A673 (cell line): Measurements from ENCODE around the gene TOPAZ1. TPM values are rescaled to one million over a fixed set of nuclear protein-coding genes. Genes with fewer than 3 reads are reported as not detected.
A peak's percentile ranks its signal among the peaks of the same experiment; 100 is the strongest.

ENCODE experiments used
- BruUV-seq: library from RNA; stranded (reverse); fragments of 400-500 nt; replicated peaks from 2 replicates; lab custom pipeline; 2021; lab: Mats Ljungman, UMichigan
- CTCF ChIA-PET: fragments of 300-600 bp; sonication (Branson Sonifier 250); formaldehyde crosslinking; loops from one replicate; lab custom pipeline; 2022; ENCODE audit warnings: antibody characterized with exemption; lab: Charles Lee
- POLR2A ChIA-PET: fragments of 300-600 bp; sonication (Branson Sonifier 250); formaldehyde crosslinking; loops from one replicate; lab custom pipeline; 2022; ENCODE audit warnings: antibody characterized with exemption; ENCODE audit not compliant: low non-redundant PET; lab: Charles Lee
- DNase-seq: peaks from one replicate; pipeline ENCODE4 v3.0.0-alpha.2; 2015; ENCODE audit warnings: low spot score
- H3K27ac ChIP-seq: fragments of 200-600 bp; sonication (generic); 2 replicates; pipeline ENCODE4 v1.5.1; 2016; ENCODE audit warnings: mixed run types, low read depth, mild to moderate bottlenecking, mixed read lengths, antibody characterized with exemption, low read length; ENCODE audit not compliant: poor library complexity, severe bottlenecking
- H3K27me3 ChIP-seq: fragments of 200-600 bp; sonication (generic); replicated peaks from 2 replicates; pipeline ENCODE4 v1.6.1; 2017; ENCODE audit warnings: mixed run types, low read depth, mild to moderate bottlenecking, mixed read lengths, antibody characterized with exemption, low read length; ENCODE audit not compliant: insufficient read depth, poor library complexity
- H3K36me3 ChIP-seq: fragments of 200-600 bp; sonication (generic); 2 replicates; pipeline ENCODE4 v1.6.1; 2016; ENCODE audit warnings: mixed run types, mild to moderate bottlenecking, mixed read lengths, antibody characterized with exemption, low read length; ENCODE audit not compliant: insufficient read depth, poor library complexity, severe bottlenecking
- H3K4me1 ChIP-seq: fragments of 200-600 bp; sonication (generic); 2 replicates; pipeline ENCODE4 v1.6.1; 2017; ENCODE audit warnings: mixed run types, mild to moderate bottlenecking, mixed read lengths, antibody characterized with exemption, low read length; ENCODE audit not compliant: insufficient read depth, poor library complexity, severe bottlenecking
- H3K4me3 ChIP-seq: fragments of 200-600 bp; sonication (generic); 2 replicates; pipeline ENCODE4 v1.5.1; 2016; ENCODE audit warnings: low read depth, mixed run types, mild to moderate bottlenecking, mixed read lengths, low read length; ENCODE audit not compliant: poor library complexity, severe bottlenecking
- H3K9me3 ChIP-seq: fragments of 200-600 bp; sonication (generic); 2 replicates; pipeline ENCODE4 v1.6.1; 2016; ENCODE audit warnings: mixed run types, low read depth, mild to moderate bottlenecking, mixed read lengths, antibody characterized with exemption, low read length; ENCODE audit not compliant: poor library complexity, severe bottlenecking
- EZH2 ChIP-seq: fragments of 200-600 bp; sonication (generic); IDR thresholded peaks from 2 replicates; pipeline ENCODE4 v1.6.1; 2017; ENCODE audit warnings: borderline replicate concordance, low read depth, mild to moderate bottlenecking, mixed read lengths, antibody characterized with exemption, low read length; ENCODE audit not compliant: poor library complexity, severe bottlenecking
- intact Hi-C: fragments of 100-400 bp; cut with micrococcal nuclease; formaldehyde crosslinking; loops from one replicate; pipeline ENCODE4 v1.10.0; 2022; ENCODE audit not compliant: unreplicated experiment
- total RNA-seq: library from RNA; stranded (reverse); gene quantifications from 2 replicates; pipeline ENCODE4 v1.2.3, GENCODE V29; 2021
- TF ChIP-seq, protein P1 (sequence below): fragments of 300-800, 200-600 bp; sonication (generic); conservative IDR thresholded peaks from 2 replicates; pipeline ENCODE4 v1.5.1; 2017; ENCODE audit warnings: low read depth, mild to moderate bottlenecking, antibody characterized with exemption, low read length, moderate library complexity, mixed read lengths

Gene TOPAZ1
- total RNA-seq, 1 experiment from 2014 or later = not detected

DNA sequence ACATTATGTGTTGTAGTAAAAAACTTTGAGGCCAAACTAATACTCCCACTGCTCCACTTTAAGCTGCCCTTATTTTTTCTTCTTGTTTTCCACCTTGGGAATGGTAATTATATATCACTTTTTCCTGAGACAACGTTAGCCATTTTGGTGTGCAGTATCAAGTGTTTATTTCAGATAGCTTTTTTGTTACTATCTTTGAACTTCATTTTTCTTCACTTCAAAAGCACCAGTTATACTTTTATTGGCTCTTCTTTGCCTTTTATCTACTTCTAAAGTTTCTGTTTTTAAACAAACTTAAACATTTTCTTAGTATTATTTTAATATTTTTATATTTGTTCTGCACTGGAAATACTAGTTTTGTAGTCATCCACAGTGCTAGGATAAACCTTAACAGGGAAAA is 6.5 kb downstream of the TOPAZ1 start:
- no peaks in the 10 kb centered on the region for H3K4me1 ChIP-seq
- H3K27me3 ChIP-seq = no peaks in the 10 kb centered on the region
- no peak for TF ChIP-seq EZH2
- TF ChIP-seq, protein P1, sequence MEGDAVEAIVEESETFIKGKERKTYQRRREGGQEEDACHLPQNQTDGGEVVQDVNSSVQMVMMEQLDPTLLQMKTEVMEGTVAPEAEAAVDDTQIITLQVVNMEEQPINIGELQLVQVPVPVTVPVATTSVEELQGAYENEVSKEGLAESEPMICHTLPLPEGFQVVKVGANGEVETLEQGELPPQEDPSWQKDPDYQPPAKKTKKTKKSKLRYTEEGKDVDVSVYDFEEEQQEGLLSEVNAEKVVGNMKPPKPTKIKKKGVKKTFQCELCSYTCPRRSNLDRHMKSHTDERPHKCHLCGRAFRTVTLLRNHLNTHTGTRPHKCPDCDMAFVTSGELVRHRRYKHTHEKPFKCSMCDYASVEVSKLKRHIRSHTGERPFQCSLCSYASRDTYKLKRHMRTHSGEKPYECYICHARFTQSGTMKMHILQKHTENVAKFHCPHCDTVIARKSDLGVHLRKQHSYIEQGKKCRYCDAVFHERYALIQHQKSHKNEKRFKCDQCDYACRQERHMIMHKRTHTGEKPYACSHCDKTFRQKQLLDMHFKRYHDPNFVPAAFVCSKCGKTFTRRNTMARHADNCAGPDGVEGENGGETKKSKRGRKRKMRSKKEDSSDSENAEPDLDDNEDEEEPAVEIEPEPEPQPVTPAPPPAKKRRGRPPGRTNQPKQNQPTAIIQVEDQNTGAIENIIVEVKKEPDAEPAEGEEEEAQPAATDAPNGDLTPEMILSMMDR = no peak
- intact Hi-C loops = no loop called here
- BruUV-seq = no TSS peak
- no peak overlapping the region for H3K4me3 ChIP-seq
- no peak for DNase-seq
- ChIA-PET POLR2A (no interaction called here), CTCF (no interaction called here)
- no peaks in the 10 kb centered on the region for H3K36me3 ChIP-seq
- no peak overlapping the region for H3K27ac ChIP-seq
- no peaks in the 10 kb centered on the region for H3K9me3 ChIP-seq

DNA sequence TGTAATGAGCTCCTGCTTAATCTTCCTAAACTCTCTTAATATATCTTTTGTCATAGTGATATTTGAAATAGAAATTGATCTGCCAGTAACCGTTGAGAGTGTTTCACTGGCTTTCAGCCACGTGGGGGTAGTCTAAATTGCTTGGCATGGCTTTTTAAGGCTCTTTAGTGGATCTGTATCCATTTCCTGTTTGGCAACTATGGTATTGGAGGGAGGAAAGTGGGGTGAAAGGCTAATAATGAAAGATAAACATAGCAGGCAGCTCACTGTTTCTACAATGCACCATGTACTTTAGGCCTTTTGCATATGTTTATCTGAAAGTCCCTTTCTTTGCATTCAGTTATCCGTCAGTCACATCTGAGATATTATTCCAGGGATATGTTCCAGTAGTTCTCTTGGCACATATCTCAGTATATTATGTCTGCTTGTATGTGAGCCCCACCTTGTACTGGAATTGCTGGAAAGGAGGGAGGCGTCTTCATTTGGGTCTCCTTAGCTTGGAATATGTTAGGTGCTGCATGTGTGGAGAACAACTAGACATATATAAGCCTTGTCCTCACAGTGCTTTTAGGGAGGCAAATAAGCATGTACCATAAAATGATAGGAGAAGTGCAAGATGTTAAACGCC is 10.8 kb downstream of the TOPAZ1 start:
- CTCF ChIA-PET = no interaction called here
- Histone ChIP-seq H3K27me3 (no peaks in the 10 kb centered on the region), H3K27ac (no peak overlapping the region), H3K36me3 (no peaks in the 10 kb centered on the region), H3K4me1 (no peaks in the 10 kb centered on the region), H3K9me3 (no peaks in the 10 kb centered on the region), H3K4me3 (no peak overlapping the region)
- DNase-seq = peak; percentile 27
- intact Hi-C loops = no loop called here
- no TSS peak for BruUV-seq
- POLR2A ChIA-PET = no interaction called here
- TF ChIP-seq, protein P1 = peak; percentile 15; the same call in 1 of the 2 replicates
- TF ChIP-seq EZH2 = no peak

DNA sequence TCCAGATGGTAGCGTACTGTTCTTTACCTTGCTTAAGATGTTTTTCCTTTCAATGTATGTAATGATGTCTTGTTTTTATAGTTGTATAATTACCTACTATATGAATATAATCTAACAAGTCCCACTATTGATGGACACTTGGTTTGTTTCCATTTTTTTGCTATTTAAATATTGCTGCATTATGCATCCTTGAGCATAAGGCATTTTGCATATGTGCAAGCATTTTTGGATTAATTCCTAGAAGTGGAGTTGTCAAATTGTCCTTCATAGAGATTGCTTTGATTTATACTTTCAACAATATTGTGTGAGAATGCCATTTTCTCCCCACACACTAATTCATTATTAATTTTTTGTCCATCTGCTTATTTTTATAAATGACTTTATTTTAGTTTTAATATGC is 17.7 kb downstream of the TOPAZ1 start:
- no peaks in the 10 kb centered on the region for H3K27me3 ChIP-seq
- TF ChIP-seq, protein P1 = no peak
- TF ChIP-seq EZH2 = no peak
- H3K36me3 ChIP-seq = no peaks in the 10 kb centered on the region
- no peak overlapping the region for H3K27ac ChIP-seq
- no peaks in the 10 kb centered on the region for H3K4me1 ChIP-seq
- CTCF ChIA-PET = no interaction called here
- no peak overlapping the region for H3K4me3 ChIP-seq
- BruUV-seq = no TSS peak
- no peaks in the 10 kb centered on the region for H3K9me3 ChIP-seq
- DNase-seq = no peak
- intact Hi-C loops = no loop called here
- POLR2A ChIA-PET = no interaction called here
